GM12878 (cell line): ENCODE data around the gene PCYOX1L. TPM values are rescaled to one million over a fixed set of nuclear protein-coding genes. Genes with fewer than 3 reads are reported as not detected.
"Not testable (repeated sequence)": the region's sequence is repeated elsewhere in the genome, so short reads cannot be mapped to it uniquely, and the experiment has no call there.

Experiments
- ATAC-seq: fragments of 200-7000 bp; cut with Tn5 transposase; 3 replicates; pipeline ENCODE4 v1.9.1; 2020; ENCODE audit warnings: mild to moderate bottlenecking, moderate library complexity
- BruUV-seq: library from RNA; stranded (reverse); fragments of 400-500 nt; replicated peaks from 2 replicates; lab custom pipeline; 2021; lab: Mats Ljungman, UMichigan
- CTCF ChIA-PET: fragments of 300-600 bp; sonication (Branson Sonifier 250); formaldehyde crosslinking; extraction: SDS; loops from one replicate; lab custom pipeline; 2021; ENCODE audit warnings: inconsistent platforms; lab: Yijun Ruan, JAX
- POLR2A ChIA-PET: fragments of 350-600 bp; formaldehyde crosslinking; extraction: SDS; loops from one replicate; lab custom pipeline; 2021; ENCODE audit warnings: inconsistent platforms; lab: Charles Lee
- RAD21 ChIA-PET: fragments of 300-600 bp; sonication (Branson Sonifier 250); formaldehyde crosslinking; loops from one replicate; lab custom pipeline; 2023; ENCODE audit warnings: antibody characterized with exemption; ENCODE audit not compliant: unreplicated experiment; lab: Charles Lee
- SMC1A ChIA-PET: fragments of 300-600 bp; sonication (Branson Sonifier 250); formaldehyde crosslinking; loops from one replicate; lab custom pipeline; 2023; ENCODE audit not compliant: unreplicated experiment, uncharacterized antibody; lab: Charles Lee
- DNase-seq: peaks from one replicate; pipeline ENCODE4 v3.0.0-alpha.2; 2011; ENCODE audit warnings: low read depth, low spot score
- FAIRE-seq: peaks from 3 replicates; lab custom pipeline; 2011; peaks lifted over from hg19 to GRCh38; lab: Jason Lieb, UNC
- H2AFZ ChIP-seq: 2 replicates; pipeline ENCODE4 v1.6.0; 2011; ENCODE audit warnings: low read depth, low read length, control low read depth; ENCODE audit not compliant: control insufficient read depth
- H3K27ac ChIP-seq: 2 replicates; pipeline ENCODE4 v1.5.1; 2011; ENCODE audit warnings: control low read depth; ENCODE audit not compliant: control insufficient read depth, insufficient read depth
- H3K27me3 ChIP-seq, 2 experiments: replicated peaks in 1 of 2; 2 replicates each; pipeline versions ENCODE4 v1.6.0 to v1.6.1; 2011; ENCODE audit warnings: low read length in 1 of 2; ENCODE audit not compliant: control insufficient read depth in 2 of 2, insufficient read depth in 2 of 2
- H3K36me3 ChIP-seq, 2 experiments: 2 replicates each; pipeline ENCODE4 v1.5.1; 2011; ENCODE audit warnings: low read length in 1 of 2; ENCODE audit not compliant: control insufficient read depth in 2 of 2, insufficient read depth in 2 of 2
- H3K4me1 ChIP-seq: 2 replicates; pipeline ENCODE4 v1.6.1; 2011; ENCODE audit warnings: mild to moderate bottlenecking, low read length, moderate library complexity, mixed read lengths; ENCODE audit not compliant: control insufficient read depth, insufficient read depth
- H3K4me2 ChIP-seq: 2 replicates; pipeline ENCODE4 v1.6.0; 2011; ENCODE audit warnings: control low read depth; ENCODE audit not compliant: control insufficient read depth, insufficient read depth
- H3K4me3 ChIP-seq: fragments of 200-600 bp; sonication (generic); 2 replicates; pipeline ENCODE4 v1.5.1; 2016
- H3K79me2 ChIP-seq: 2 replicates; pipeline ENCODE4 v1.6.0; 2011; ENCODE audit warnings: low read length; ENCODE audit not compliant: control insufficient read depth, insufficient read depth
- H3K9ac ChIP-seq: 2 replicates; pipeline ENCODE4 v1.8.0; 2011; ENCODE audit warnings: low read length, control low read depth, mixed read lengths; ENCODE audit not compliant: control insufficient read depth, insufficient read depth
- H3K9me3 ChIP-seq: replicated peaks from 3 replicates; pipeline ENCODE4 v1.5.1; 2011; ENCODE audit warnings: mild to moderate bottlenecking, low read length; ENCODE audit not compliant: control insufficient read depth, insufficient read depth
- H4K20me1 ChIP-seq: 2 replicates; pipeline ENCODE4 v1.6.0; 2011; ENCODE audit not compliant: control insufficient read depth, insufficient read depth
- CBX5 ChIP-seq: sonication (generic); IDR thresholded peaks from 2 replicates; pipeline ENCODE4 v1.6.1; 2016; ENCODE audit warnings: low read depth, moderate library complexity, mild to moderate bottlenecking, inconsistent platforms
- CHD4 ChIP-seq: fragments of 200-600 bp; sonication (generic); IDR thresholded peaks from 2 replicates; pipeline ENCODE4 v1.6.1; 2016; ENCODE audit warnings: mild to moderate bottlenecking
- GABPA ChIP-seq: IDR thresholded peaks from 2 replicates; pipeline ENCODE4 v1.6.1; 2014; ENCODE audit warnings: antibody characterized with exemption, low read depth, mild to moderate bottlenecking, inconsistent platforms
- HCFC1 ChIP-seq: fragments of 150-350 bp; IDR thresholded peaks from 2 replicates; pipeline ENCODE4 v1.6.1; 2014; ENCODE audit warnings: low read length
- NFIC ChIP-seq: IDR thresholded peaks from 2 replicates; pipeline ENCODE4 v1.6.1; 2012; ENCODE audit warnings: low read depth, mild to moderate bottlenecking, inconsistent platforms, low read length, moderate library complexity
- RB1 ChIP-seq: fragments of 450-650 bp; formaldehyde crosslinking; IDR thresholded peaks from 2 replicates; pipeline ENCODE4 v1.6.1; 2017; ENCODE audit warnings: mild to moderate bottlenecking, borderline replicate concordance
- TCF12 ChIP-seq: IDR thresholded peaks from 2 replicates; pipeline ENCODE4 v1.6.1; 2011; ENCODE audit warnings: low read depth, mild to moderate bottlenecking, low read length
- YBX1 ChIP-seq: fragments of 450-650 bp; IDR thresholded peaks from 2 replicates; pipeline ENCODE4 v1.6.1; 2016; ENCODE audit warnings: antibody characterized with exemption
- whole genome bisulfite sequencing: methylation state at CpG from one replicate; pipeline ENCODE4 v1.1.6; 2016; ENCODE audit warnings: low lambda C conversion rate; ENCODE audit not compliant: insufficient replicate concordance, insufficient coverage; ENCODE audit errors: missing lambda C conversion rate; 5-methylcytosine and 5-hydroxymethylcytosine counted together
- in situ Hi-C: fragments of 300-500 bp; cut with MboI; formaldehyde crosslinking; loops from 9 replicates; pipeline ENCODE4 v1.14.3; 2018; ENCODE audit warnings: mixed read lengths
- intact Hi-C: fragments of 100-400 bp; cut with micrococcal nuclease; formaldehyde crosslinking; loops from one replicate; pipeline ENCODE4 v1.14.2; 2022; ENCODE audit not compliant: unreplicated experiment
- polyA plus RNA-seq, 11 experiments: library from polyadenylated mRNA; depleted of rRNA in 4 of 11; unstranded in 6 of 11; stranded (reverse) in 5 of 11; fragments of >200 nt; fragmentation: Nextera tagmentation in 4 of 11; fragmentation: Illumina TruSeq in 1 of 11; extraction: Ambion mirVana in 4 of 11; extraction: Trizol in 1 of 11; gene quantifications; 1 replicate in 1 of 11; 2 replicates in 10 of 11; pipeline versions ENCODE4 v1.2.1 to v1.2.3, GENCODE V29; 2011 to 2016; ENCODE audit warnings: inconsistent platforms in 2 of 11, missing spikeins in 2 of 11, low read depth in 1 of 11
- total RNA-seq, 4 experiments: library from RNA; depleted of rRNA in 3 of 4; stranded (reverse); fragments of >200 nt in 3 of 4; fragmentation: Illumina TruSeq in 1 of 4; extraction: Trizol in 1 of 4; gene quantifications; 2 replicates each; pipeline versions ENCODE4 v1.2.1 to v1.2.3, GENCODE V29; 2013 to 2021
- TF ChIP-seq, protein P1 (sequence below): fragments of 450-650 bp; IDR thresholded peaks from 2 replicates; pipeline ENCODE4 v1.6.1; 2014; ENCODE audit warnings: mild to moderate bottlenecking
- TF ChIP-seq, protein P2 (sequence below): IDR thresholded peaks from 2 replicates; pipeline ENCODE4 v1.6.1; 2011; ENCODE audit warnings: low read depth, mild to moderate bottlenecking, low read length, moderate library complexity, borderline replicate concordance; ENCODE audit errors: extremely low read depth
- TF ChIP-seq, protein P3 (sequence below): fragments of 450-650 bp; IDR thresholded peaks from 2 replicates; pipeline ENCODE4 v1.6.1; 2017; ENCODE audit warnings: antibody characterized with exemption, mild to moderate bottlenecking, moderate library complexity

The PCYOX1L gene
- total and polyA plus RNA-seq, 10 of the 15 experiments (the other 5 are each of a cell fraction or from before 2014, with no cell fraction given), result 2.9 to 17.0 (median 12.9) TPM

DNA sequence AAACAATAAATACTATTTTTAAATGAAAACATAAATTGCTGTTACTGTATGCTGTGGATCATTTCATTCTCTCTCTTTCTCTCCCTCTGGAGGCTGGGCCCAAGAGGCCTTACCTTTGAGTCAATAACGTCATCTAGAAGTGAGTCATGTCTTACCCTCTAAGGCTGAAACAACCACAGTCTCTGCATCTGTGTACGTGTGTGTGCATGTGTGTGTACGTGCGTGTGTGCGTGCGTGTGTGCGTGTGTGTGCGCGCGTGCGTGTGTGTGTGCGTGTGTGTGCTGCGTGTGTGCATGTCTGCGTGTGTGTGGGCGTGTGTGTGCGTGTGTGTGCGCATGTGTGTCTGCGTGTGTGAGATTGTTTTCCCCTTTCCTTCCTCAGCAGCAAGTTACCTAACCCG lies 34.9 kb downstream of the PCYOX1L start (continued):
- TF ChIP-seq, protein P1, sequence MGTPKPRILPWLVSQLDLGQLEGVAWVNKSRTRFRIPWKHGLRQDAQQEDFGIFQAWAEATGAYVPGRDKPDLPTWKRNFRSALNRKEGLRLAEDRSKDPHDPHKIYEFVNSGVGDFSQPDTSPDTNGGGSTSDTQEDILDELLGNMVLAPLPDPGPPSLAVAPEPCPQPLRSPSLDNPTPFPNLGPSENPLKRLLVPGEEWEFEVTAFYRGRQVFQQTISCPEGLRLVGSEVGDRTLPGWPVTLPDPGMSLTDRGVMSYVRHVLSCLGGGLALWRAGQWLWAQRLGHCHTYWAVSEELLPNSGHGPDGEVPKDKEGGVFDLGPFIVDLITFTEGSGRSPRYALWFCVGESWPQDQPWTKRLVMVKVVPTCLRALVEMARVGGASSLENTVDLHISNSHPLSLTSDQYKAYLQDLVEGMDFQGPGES, result no peak
- TF ChIP-seq TCF12 (no peak), HCFC1 (no peak)
- TF ChIP-seq, all 136 proteins: peak for 13

DNA sequence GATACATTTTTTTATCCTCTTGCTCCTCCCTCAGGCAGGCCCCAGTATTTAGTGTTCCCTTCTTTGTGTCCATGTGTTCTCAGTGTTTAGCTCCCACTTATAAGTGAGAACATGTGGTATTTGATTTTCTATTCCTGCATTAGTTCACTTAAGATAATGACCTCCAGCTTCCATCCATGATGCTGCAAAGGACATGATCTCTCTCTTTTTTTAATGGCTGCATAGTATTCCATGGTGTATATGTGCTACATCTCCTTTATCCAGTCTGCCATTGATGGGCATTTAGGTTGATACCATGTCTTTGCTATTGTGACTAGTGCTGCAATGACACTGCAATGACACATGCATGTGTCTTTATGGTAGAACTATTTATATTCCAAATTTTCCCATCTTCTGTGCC lies 37.1 kb downstream of the PCYOX1L start:
- H4K20me1 ChIP-seq, intact Hi-C loops, H3K9ac ChIP-seq, H3K4me2 ChIP-seq, H3K79me2 ChIP-seq, BruUV-seq, H3K27ac ChIP-seq, H3K4me1 ChIP-seq, POLR2A ChIA-PET, H2AFZ ChIP-seq, RAD21 ChIA-PET, H3K4me3 ChIP-seq, DNase-seq, H3K36me3 ChIP-seq, FAIRE-seq, H3K27me3 ChIP-seq, in situ Hi-C loops, ATAC-seq, H3K9me3 ChIP-seq: not testable (repeated sequence)
- SMC1A ChIA-PET, result interaction anchor here (0.6 kb wide), 1 partner anchor 194 kb away, joined by 3 read pairs; no protein-coding TSS in a partner anchor
- CTCF ChIA-PET, result interaction anchor here (1.4 kb wide), 2 partner anchors 10 to 12 kb away, joined by 3 read pairs; no protein-coding TSS in a partner anchor

DNA sequence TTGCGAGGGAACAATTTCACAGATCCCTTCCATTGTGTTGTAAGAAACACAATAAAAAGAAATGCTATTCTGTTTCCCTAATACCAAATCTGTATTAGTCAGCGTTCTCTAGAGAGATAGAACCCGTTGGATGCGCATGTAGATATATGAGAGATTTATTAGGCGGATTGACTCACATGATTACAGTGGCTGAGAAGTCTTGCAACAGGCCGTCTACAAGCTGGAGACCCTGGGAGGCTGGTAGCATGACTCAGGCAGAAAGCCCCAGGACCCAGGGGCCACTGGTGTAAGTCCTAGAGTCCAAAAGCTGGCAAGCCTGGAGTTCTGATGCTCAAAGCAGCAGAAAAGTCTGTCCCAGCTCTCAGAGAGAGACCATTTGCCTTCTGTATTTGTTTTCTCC lies 39.7 kb downstream of the PCYOX1L start:
- BruUV-seq, result no TSS peak
- SMC1A ChIA-PET, result no interaction called here
- in situ Hi-C loops, result no loop called here
- TF ChIP-seq CHD4 (no peak), YBX1 (no peak), NFIC (no peak), GABPA (no peak), RB1 (no peak), CBX5 (no peak)
- TF ChIP-seq, protein P2, sequence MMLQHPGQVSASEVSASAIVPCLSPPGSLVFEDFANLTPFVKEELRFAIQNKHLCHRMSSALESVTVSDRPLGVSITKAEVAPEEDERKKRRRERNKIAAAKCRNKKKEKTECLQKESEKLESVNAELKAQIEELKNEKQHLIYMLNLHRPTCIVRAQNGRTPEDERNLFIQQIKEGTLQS, result no peak
- TF ChIP-seq, protein P3, sequence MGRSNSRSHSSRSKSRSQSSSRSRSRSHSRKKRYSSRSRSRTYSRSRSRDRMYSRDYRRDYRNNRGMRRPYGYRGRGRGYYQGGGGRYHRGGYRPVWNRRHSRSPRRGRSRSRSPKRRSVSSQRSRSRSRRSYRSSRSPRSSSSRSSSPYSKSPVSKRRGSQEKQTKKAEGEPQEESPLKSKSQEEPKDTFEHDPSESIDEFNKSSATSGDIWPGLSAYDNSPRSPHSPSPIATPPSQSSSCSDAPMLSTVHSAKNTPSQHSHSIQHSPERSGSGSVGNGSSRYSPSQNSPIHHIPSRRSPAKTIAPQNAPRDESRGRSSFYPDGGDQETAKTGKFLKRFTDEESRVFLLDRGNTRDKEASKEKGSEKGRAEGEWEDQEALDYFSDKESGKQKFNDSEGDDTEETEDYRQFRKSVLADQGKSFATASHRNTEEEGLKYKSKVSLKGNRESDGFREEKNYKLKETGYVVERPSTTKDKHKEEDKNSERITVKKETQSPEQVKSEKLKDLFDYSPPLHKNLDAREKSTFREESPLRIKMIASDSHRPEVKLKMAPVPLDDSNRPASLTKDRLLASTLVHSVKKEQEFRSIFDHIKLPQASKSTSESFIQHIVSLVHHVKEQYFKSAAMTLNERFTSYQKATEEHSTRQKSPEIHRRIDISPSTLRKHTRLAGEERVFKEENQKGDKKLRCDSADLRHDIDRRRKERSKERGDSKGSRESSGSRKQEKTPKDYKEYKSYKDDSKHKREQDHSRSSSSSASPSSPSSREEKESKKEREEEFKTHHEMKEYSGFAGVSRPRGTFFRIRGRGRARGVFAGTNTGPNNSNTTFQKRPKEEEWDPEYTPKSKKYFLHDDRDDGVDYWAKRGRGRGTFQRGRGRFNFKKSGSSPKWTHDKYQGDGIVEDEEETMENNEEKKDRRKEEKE, result no peak

More for the DNA sequence above, 39.7 kb downstream of the PCYOX1L start:
- no peaks in the 10 kb centered on the region for H3K27me3 ChIP-seq
- H3K4me3 ChIP-seq, result no peak overlapping the region
- no peak for DNase-seq
- H2AFZ ChIP-seq, result no peak overlapping the region
- no peaks in the 10 kb centered on the region for H4K20me1 ChIP-seq
- intact Hi-C loops, result no loop called here
- H3K27ac ChIP-seq, result no peak overlapping the region
- no peaks in the 10 kb centered on the region for H3K36me3 ChIP-seq
- ChIA-PET CTCF (no interaction called here), RAD21 (interaction anchor here (1.1 kb wide), 1 partner anchor 51 kb away, joined by 4 read pairs; no protein-coding TSS in a partner anchor), POLR2A (no interaction called here)
- FAIRE-seq, result no peak
- H3K79me2 ChIP-seq, result no peaks in the 10 kb centered on the region
- H3K4me1 ChIP-seq, result no peaks in the 10 kb centered on the region
- ATAC-seq, result no peak
- no peak overlapping the region for H3K9ac ChIP-seq
- WGBS, result 63% methylated on average over 6 of the region's 6 CpGs
- no peak overlapping the region for H3K4me2 ChIP-seq
- no peaks in the 10 kb centered on the region for H3K9me3 ChIP-seq
